K562 (cell line): Measurements from ENCODE around the gene C2CD4B. TPM values are rescaled to one million over a fixed set of nuclear protein-coding genes. Genes with fewer than 3 reads are reported as not detected.

Source experiments
- ATAC-seq: fragments of 200-7000 bp; cut with Tn5 transposase; 3 replicates; pipeline ENCODE4 v1.9.1; 2020; ENCODE audit warnings: moderate library complexity
- BruUV-seq: library from RNA; stranded (reverse); fragments of 400-500 nt; replicated peaks from 2 replicates; lab custom pipeline; 2021; lab: Mats Ljungman, UMichigan
- CTCF ChIA-PET: fragments of 300-600 bp; formaldehyde crosslinking; extraction: SDS; loops from one replicate; lab custom pipeline; 2021; ENCODE audit warnings: low intra/inter-chr PET ratio; lab: Yijun Ruan, JAX
- POLR2A ChIA-PET: fragments of 300-600, 350-650 bp; sonication (Branson Sonifier 250); formaldehyde crosslinking; extraction: SDS; loops from one replicate; lab custom pipeline; 2021; ENCODE audit warnings: antibody characterized with exemption, inconsistent platforms; lab: Yijun Ruan, JAX
- DNase-seq, 4 experiments: peaks; one replicate each; pipeline versions ENCODE4 v3.0.0 to v3.0.0-alpha.2; 2011 to 2018; ENCODE audit warnings: low spot score in 3 of 4, mixed read lengths in 3 of 4; ENCODE audit errors: extremely low read depth in 1 of 4
- FAIRE-seq: peaks from 2 replicates; lab custom pipeline; 2011; peaks lifted over from hg19 to GRCh38; lab: Jason Lieb, UNC
- H2AFZ ChIP-seq: 2 replicates; pipeline ENCODE4 v1.6.0; 2011; ENCODE audit warnings: low read depth, low read length, control low read depth, inconsistent platforms
- H3K27ac ChIP-seq: fragments of 200-600 bp; 3 replicates; pipeline ENCODE4 v1.8.0; 2011; ENCODE audit warnings: low read depth, mild to moderate bottlenecking, control low read depth, inconsistent platforms, low read length, moderate library complexity, mixed read lengths; ENCODE audit errors: extremely low read depth
- H3K27me3 ChIP-seq, 2 experiments: fragments of 300-600 bp in 1 of 2; 2 replicates in 1 of 2; 3 replicates in 1 of 2; pipeline versions ENCODE4 v1.6.0 to v1.8.0; 2011; ENCODE audit warnings: inconsistent platforms in 2 of 2, low read length in 2 of 2, mild to moderate bottlenecking in 1 of 2, mixed read lengths in 1 of 2, moderate library complexity in 1 of 2; ENCODE audit not compliant: control insufficient read depth in 2 of 2, insufficient read depth in 2 of 2
- H3K36me3 ChIP-seq: fragments of 300-600 bp; 3 replicates; pipeline ENCODE4 v1.8.0; 2011; ENCODE audit warnings: mild to moderate bottlenecking, low read length, inconsistent platforms; ENCODE audit not compliant: control insufficient read depth, insufficient read depth
- H3K4me1 ChIP-seq, 2 experiments: fragments of 200-600 bp in 1 of 2; replicated peaks in 1 of 2; 2 replicates in 1 of 2; 3 replicates in 1 of 2; pipeline versions ENCODE4 v1.5.1 to v1.8.0; 2011; ENCODE audit warnings: inconsistent platforms in 2 of 2, low read length in 2 of 2, mild to moderate bottlenecking in 1 of 2, mixed read lengths in 1 of 2, moderate library complexity in 1 of 2; ENCODE audit not compliant: control insufficient read depth in 2 of 2, insufficient read depth in 2 of 2
- H3K4me2 ChIP-seq: 2 replicates; pipeline ENCODE4 v1.6.1; 2011; ENCODE audit warnings: low read length, control low read depth, inconsistent platforms, mixed read lengths; ENCODE audit not compliant: insufficient read depth
- H3K4me3 ChIP-seq: fragments of 200-600 bp; sonication (generic), shearing (Covaris generic); 2 replicates; pipeline ENCODE4 v1.5.1; 2016; ENCODE audit warnings: control low read depth, inconsistent platforms
- H3K79me2 ChIP-seq: fragments of 200-600 bp; 3 replicates; pipeline ENCODE4 v1.8.0; 2011; ENCODE audit warnings: low read length, inconsistent platforms; ENCODE audit not compliant: control insufficient read depth, insufficient read depth
- H3K9ac ChIP-seq, 2 experiments: 2 replicates each; pipeline versions ENCODE4 v1.6.0 to v1.6.1; 2011; ENCODE audit warnings: low read depth in 2 of 2, low read length in 2 of 2, control low read depth in 1 of 2, inconsistent platforms in 1 of 2, mild to moderate bottlenecking in 1 of 2, mixed read lengths in 1 of 2; ENCODE audit not compliant: insufficient read depth in 1 of 2
- H3K9me1 ChIP-seq: one replicate; pipeline ENCODE4 v1.6.0; 2011; ENCODE audit warnings: inconsistent platforms, mild to moderate bottlenecking, low read length, moderate library complexity; ENCODE audit not compliant: control insufficient read depth, insufficient read depth
- H3K9me3 ChIP-seq: replicated peaks from 2 replicates; pipeline ENCODE4 v1.5.1; 2011; ENCODE audit warnings: low read depth, low read length, inconsistent platforms; ENCODE audit not compliant: control insufficient read depth, insufficient read depth
- H4K20me1 ChIP-seq: replicated peaks from 2 replicates; pipeline ENCODE4 v1.6.1; 2011; ENCODE audit warnings: low read length, inconsistent platforms, mixed read lengths; ENCODE audit not compliant: control insufficient read depth, insufficient read depth
- CCAR2 ChIP-seq: fragments of 200-400 bp; formaldehyde crosslinking; IDR thresholded peaks from 2 replicates; pipeline ENCODE4 v1.6.1; 2017; ENCODE audit warnings: mild to moderate bottlenecking, low read depth, low read length
- ELK3 ChIP-seq: fragments of 450-650 bp; formaldehyde crosslinking; IDR thresholded peaks from 2 replicates; pipeline ENCODE4 v1.4.0; 2020; ENCODE audit warnings: mild to moderate bottlenecking
- EP400 ChIP-seq: fragments of 450-650 bp; IDR thresholded peaks from 2 replicates; pipeline ENCODE4 v1.6.1; 2017; ENCODE audit warnings: antibody characterized with exemption, mild to moderate bottlenecking, moderate library complexity
- ETV5 ChIP-seq: sonication (generic); formaldehyde crosslinking; IDR thresholded peaks from 2 replicates; pipeline ENCODE4 v1.4.0; 2020; ENCODE audit warnings: low read depth, mild to moderate bottlenecking, missing genetic modification reagents
- HSF4 ChIP-seq: fragments of 250-450 bp; sonication (Bioruptor Pico); IDR thresholded peaks from 2 replicates; pipeline ENCODE4 v2.1.2; 2022; ENCODE audit warnings: mild to moderate bottlenecking, moderate library complexity, borderline replicate concordance
- NFRKB ChIP-seq: fragments of 450-650 bp; IDR thresholded peaks from 2 replicates; pipeline ENCODE4 v1.6.1; 2016; ENCODE audit warnings: low read depth
- NR2C1 ChIP-seq, 2 experiments: fragments of 450-650 bp; IDR thresholded peaks; 2 replicates each; pipeline ENCODE4 v1.6.1; 2017; ENCODE audit warnings: mild to moderate bottlenecking in 2 of 2, antibody characterized with exemption in 1 of 2, inconsistent platforms in 1 of 2, missing compliant biosample characterization in 1 of 2, missing genetic modification characterization in 1 of 2
- POLR3G ChIP-seq: IDR thresholded peaks from 2 replicates; pipeline ENCODE4 v1.6.1; 2011; ENCODE audit not compliant: insufficient read length, insufficient replicate concordance; ENCODE audit errors: extremely low read depth
- SMAD4 ChIP-seq: fragments of 250-450 bp; sonication (Bioruptor Pico); conservative IDR thresholded peaks from 2 replicates; pipeline ENCODE4 v1.8.0; 2021; ENCODE audit warnings: inconsistent platforms, mild to moderate bottlenecking, moderate library complexity
- ZNF174 ChIP-seq: fragments of 250-450 bp; sonication (Bioruptor Pico); IDR thresholded peaks from 2 replicates; pipeline ENCODE4 v1.4.0; 2020; ENCODE audit warnings: mild to moderate bottlenecking
- ZNF695 ChIP-seq: fragments of 450-650 bp; formaldehyde crosslinking; IDR thresholded peaks from 2 replicates; pipeline ENCODE4 v1.4.0; 2020; ENCODE audit warnings: mild to moderate bottlenecking, moderate library complexity
- WGBS: fragments of 100-300 bp; shearing (Covaris generic); methylation state at CpG from one replicate; pipeline ENCODE4 v1.1.6; 2016; ENCODE audit warnings: low coverage, mixed read lengths; ENCODE audit not compliant: insufficient coverage; ENCODE audit errors: missing lambda C conversion rate; 5-methylcytosine and 5-hydroxymethylcytosine counted together
- in situ Hi-C: fragments of 300-500 bp; cut with MboI; formaldehyde crosslinking; loops from 4 replicates; pipeline ENCODE4 v1.15.0; 2018; ENCODE audit warnings: inconsistent platforms, mixed read lengths
- intact Hi-C: fragments of 100-400 bp; cut with micrococcal nuclease; formaldehyde crosslinking; loops from 2 replicates; pipeline ENCODE4 v1.14.2; 2022
- polyA plus RNA-seq, 8 experiments: library from polyadenylated mRNA; depleted of rRNA in 4 of 8; stranded (reverse) in 5 of 8; unstranded in 3 of 8; fragments of >200 nt; fragmentation: Nextera tagmentation in 2 of 8; fragmentation: Illumina TruSeq in 1 of 8; extraction: Ambion mirVana in 2 of 8; extraction: Trizol in 1 of 8; gene quantifications; 2 replicates each; pipeline versions ENCODE4 v1.2.1 to v1.2.3, GENCODE V29; 2011 to 2014; ENCODE audit warnings: inconsistent platforms in 1 of 8, missing spikeins in 1 of 8
- total RNA-seq, 7 experiments: library from RNA; depleted of rRNA in 6 of 7; stranded (reverse); fragments of >200 nt in 6 of 7; fragmentation: Illumina TruSeq in 2 of 7; extraction: Trizol in 2 of 7; gene quantifications; 2 replicates each; pipeline versions ENCODE4 v1.2.1 to v1.2.3, GENCODE V29; 2011 to 2021; ENCODE audit warnings: low replicate concordance in 1 of 7
- TF ChIP-seq, protein P1 (sequence below): IDR thresholded peaks from 2 replicates; pipeline ENCODE4 v1.6.1; 2014; ENCODE audit warnings: antibody characterized with exemption
- TF ChIP-seq, protein P2 (sequence below): fragments of 250-450 bp; sonication (Bioruptor Pico); IDR thresholded peaks from 2 replicates; pipeline ENCODE4 v1.4.0; 2020

C2CD4B gene
- total and polyA plus RNA-seq, 9 of the 15 experiments (the other 6 are each of a cell fraction or from before 2014, with no cell fraction given) = 0.11 TPM; not detected in 8

- Histone ChIP-seq H3K27ac (no peak overlapping the region), H3K9me3 (no peaks in the 10 kb centered on the region), H3K4me2 (no peak overlapping the region), H4K20me1 (no peaks in the 10 kb centered on the region), H3K4me1 (no peaks in the 10 kb centered on the region), H2AFZ (no peak overlapping the region), H3K27me3 (no peaks in the 10 kb centered on the region; a peak in 1 of 5 replicates), H3K4me3 (no peak overlapping the region), H3K9ac (no peak overlapping the region), H3K79me2 (no peaks in the 10 kb centered on the region)
- no peak for FAIRE-seq
- intact Hi-C loops = no loop called here
- ChIA-PET CTCF (no interaction called here), POLR2A (no interaction called here)
- no TSS peak for BruUV-seq
- 0% methylated on average over 2 of the region's 2 CpGs for WGBS
- TF ChIP-seq ZNF695 (CRISPR knock-in tag) (no peak), HSF4 (CRISPR knock-in tag) (no peak), NR2C1 (IDR thresholded peaks at IDR 0.05) (no peak), NR2C1 (tag; IDR thresholded peaks at IDR 0.05) (no peak), CCAR2 (no peak), EP400 (no peak), SMAD4 (CRISPR knock-in tag) (no peak), POLR3G (no peak), ELK3 (CRISPR knock-in tag) (no peak), ETV5 (CRISPR knock-in tag) (no peak), ZNF174 (CRISPR knock-in tag) (no peak), NFRKB (no peak)
- TF ChIP-seq, protein P1, sequence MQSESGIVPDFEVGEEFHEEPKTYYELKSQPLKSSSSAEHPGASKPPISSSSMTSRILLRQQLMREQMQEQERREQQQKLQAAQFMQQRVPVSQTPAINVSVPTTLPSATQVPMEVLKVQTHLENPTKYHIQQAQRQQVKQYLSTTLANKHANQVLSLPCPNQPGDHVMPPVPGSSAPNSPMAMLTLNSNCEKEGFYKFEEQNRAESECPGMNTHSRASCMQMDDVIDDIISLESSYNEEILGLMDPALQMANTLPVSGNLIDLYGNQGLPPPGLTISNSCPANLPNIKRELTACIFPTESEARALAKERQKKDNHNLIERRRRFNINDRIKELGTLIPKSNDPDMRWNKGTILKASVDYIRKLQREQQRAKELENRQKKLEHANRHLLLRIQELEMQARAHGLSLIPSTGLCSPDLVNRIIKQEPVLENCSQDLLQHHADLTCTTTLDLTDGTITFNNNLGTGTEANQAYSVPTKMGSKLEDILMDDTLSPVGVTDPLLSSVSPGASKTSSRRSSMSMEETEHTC = no peak
- TF ChIP-seq, protein P2, sequence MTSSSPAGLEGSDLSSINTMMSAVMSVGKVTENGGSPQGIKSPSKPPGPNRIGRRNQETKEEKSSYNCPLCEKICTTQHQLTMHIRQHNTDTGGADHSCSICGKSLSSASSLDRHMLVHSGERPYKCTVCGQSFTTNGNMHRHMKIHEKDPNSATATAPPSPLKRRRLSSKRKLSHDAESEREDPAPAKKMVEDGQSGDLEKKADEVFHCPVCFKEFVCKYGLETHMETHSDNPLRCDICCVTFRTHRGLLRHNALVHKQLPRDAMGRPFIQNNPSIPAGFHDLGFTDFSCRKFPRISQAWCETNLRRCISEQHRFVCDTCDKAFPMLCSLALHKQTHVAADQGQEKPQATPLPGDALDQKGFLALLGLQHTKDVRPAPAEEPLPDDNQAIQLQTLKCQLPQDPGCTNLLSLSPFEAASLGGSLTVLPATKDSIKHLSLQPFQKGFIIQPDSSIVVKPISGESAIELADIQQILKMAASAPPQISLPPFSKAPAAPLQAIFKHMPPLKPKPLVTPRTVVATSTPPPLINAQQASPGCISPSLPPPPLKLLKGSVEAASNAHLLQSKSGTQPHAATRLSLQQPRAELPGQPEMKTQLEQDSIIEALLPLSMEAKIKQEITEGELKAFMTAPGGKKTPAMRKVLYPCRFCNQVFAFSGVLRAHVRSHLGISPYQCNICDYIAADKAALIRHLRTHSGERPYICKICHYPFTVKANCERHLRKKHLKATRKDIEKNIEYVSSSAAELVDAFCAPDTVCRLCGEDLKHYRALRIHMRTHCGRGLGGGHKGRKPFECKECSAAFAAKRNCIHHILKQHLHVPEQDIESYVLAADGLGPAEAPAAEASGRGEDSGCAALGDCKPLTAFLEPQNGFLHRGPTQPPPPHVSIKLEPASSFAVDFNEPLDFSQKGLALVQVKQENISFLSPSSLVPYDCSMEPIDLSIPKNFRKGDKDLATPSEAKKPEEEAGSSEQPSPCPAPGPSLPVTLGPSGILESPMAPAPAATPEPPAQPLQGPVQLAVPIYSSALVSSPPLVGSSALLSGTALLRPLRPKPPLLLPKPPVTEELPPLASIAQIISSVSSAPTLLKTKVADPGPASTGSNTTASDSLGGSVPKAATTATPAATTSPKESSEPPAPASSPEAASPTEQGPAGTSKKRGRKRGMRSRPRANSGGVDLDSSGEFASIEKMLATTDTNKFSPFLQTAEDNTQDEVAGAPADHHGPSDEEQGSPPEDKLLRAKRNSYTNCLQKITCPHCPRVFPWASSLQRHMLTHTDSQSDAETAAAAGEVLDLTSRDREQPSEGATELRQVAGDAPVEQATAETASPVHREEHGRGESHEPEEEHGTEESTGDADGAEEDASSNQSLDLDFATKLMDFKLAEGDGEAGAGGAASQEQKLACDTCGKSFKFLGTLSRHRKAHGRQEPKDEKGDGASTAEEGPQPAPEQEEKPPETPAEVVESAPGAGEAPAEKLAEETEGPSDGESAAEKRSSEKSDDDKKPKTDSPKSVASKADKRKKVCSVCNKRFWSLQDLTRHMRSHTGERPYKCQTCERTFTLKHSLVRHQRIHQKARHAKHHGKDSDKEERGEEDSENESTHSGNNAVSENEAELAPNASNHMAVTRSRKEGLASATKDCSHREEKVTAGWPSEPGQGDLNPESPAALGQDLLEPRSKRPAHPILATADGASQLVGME (CRISPR knock-in tag) = no peak
- TF ChIP-seq, all 486 proteins: peak for 0
- no peak for ATAC-seq
- Histone ChIP-seq H3K36me3 (no peaks in the 10 kb centered on the region), H3K9me1 (no peaks in the 10 kb centered on the region)
- no peak for DNase-seq
- in situ Hi-C loops = no loop called here
Observed at GRCh38 chr15:62128916-62129315, 36.2 kb downstream of the C2CD4B start.
